ENCODE data around the gene PLA2G4A.

Gene PLA2G4A

GRCh38 chr1:186828611-186829454 is at the start of gene PLA2G4A:
Gene PLA2G4A (plus strand): TSS chr1:186828949. CDS start chr1:186854355, 25,406 bp downstream.
- peak; percentile 9 to 26 for DNase-seq

GRCh38 chr1:186780076-186780475 is 48.7 kb upstream of the PLA2G4A start:
- DNase-seq, result no peak

DNA sequence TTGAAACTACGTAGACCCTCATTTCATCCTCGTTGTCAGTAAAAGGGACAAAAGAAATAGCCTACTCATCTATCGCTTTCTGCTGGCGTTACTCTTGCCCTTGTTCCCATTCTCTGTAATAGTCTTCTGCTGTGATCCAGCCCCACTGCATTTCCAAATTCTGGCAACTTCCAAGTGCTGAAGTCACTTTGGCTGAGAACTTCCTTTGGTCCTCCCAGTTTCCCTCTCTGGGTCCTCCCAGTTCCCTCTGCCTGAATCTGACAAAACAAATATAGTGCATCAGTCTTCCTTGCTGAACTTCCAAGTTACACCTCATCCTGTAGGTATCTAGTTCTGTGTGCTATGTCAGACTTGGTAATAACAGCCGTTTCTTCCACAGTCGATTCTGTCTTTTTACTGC is 47.0 kb upstream of the PLA2G4A start:
- no peak for DNase-seq

GRCh38 chr1:186782791-186783190 is 46.0 kb upstream of the PLA2G4A start:
- no peak for DNase-seq

GRCh38 chr1:186783193-186783592 is 45.6 kb upstream of the PLA2G4A start:
- DNase-seq, result no peak

DNA sequence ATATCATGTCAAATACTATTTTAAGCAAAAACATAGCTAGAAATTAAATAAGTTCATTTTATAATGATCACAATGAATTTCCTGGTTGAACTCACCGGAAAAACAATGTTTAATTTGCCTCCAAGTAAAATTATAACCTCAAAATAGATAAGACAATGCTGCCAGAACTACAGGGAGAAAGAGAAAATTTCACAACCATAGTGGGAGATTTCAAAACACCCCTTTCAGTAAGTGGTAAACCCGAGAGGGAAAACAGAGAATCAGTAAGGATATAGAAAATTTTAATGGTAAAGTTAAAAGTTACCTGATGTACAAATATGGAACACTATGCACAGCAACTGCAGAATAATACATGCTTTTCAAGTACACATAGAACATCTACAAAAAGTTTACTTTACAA is 43.2 kb upstream of the PLA2G4A start:
- DNase-seq, result no peak

GRCh38 chr1:186790101-186790500 is 38.6 kb upstream of the PLA2G4A start:
- DNase-seq, result no peak

DNA sequence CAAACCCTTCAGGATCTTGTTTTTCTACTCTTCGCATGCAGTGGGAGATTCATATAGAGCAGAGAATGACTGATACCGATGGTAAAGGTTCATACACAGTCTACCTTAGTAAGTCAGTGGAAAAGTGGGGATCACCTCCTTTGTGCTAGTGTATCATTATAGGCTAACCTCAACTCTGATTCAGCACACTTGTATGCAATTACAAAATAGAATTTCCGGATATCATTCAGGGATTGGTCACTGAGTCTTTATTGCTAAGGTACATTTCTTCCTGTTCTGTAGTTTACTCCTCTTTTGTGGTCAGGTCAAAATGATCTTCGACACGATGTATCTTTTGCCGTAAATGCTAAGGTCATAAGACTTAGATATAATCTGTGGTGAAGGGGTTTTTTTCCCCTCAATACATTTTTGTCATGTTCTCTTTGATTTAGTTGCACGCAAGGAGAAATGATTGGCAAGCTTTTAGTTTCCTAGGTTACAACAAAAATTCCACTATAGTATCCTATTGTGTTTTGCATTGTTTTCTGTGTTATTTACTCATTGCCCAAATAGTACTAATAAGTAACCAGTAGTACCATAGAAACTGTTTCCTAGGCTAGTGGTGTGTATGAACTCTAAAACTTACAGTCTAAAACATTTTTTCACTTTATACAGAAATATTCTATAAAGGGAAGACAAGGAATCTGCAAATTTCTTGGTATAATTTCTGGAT is 35.7 kb upstream of the PLA2G4A start:
- DNase-seq, result no peak

DNA sequence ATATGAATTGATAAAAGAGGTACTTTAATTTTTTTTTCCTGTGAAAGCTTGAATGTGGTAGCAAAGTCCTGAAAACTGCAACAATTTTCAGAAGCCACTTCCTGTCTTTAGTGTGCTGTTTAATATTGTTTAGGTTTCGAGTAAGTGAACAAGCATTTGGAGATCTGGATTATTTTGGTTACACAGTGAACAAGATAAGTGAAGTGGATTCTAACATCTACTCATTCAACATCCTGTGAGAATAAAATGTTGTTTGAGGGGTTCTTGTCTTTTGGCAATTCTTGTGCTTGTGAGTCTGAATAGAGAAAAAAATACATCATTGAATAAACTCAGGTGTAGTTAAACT is 35.2 kb upstream of the PLA2G4A start:
- DNase-seq, result no peak

- DNase-seq, result no peak
Observed at GRCh38 chr1:186798960-186799688, 29.6 kb upstream of the PLA2G4A start.

- no peak for DNase-seq
Observed at GRCh38 chr1:186799689-186800054, 29.1 kb upstream of the PLA2G4A start.

DNA sequence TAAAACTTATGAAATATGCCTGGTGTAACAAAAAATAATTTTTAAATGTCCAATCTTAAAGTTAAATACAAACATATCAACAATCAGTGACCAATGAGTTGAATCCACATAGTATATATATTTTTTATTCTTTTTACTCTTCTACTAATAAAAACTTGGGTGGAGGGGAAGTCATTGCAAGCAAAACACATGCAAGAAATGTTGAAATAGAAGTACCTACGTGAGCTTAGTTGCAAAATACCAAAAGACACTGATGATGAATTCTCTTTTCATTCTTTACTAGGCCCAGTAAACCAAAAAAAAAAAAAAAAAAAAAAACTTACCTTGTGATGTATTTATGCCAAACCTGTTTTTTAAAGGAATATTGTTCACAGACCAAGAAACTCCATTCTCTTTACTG is 26.4 kb upstream of the PLA2G4A start:
- no peak for DNase-seq

- DNase-seq, result no peak
Observed at GRCh38 chr1:186804679-186805078, 24.1 kb upstream of the PLA2G4A start.

GRCh38 chr1:186806477-186806876 is 22.3 kb upstream of the PLA2G4A start:
- no peak for DNase-seq

DNA sequence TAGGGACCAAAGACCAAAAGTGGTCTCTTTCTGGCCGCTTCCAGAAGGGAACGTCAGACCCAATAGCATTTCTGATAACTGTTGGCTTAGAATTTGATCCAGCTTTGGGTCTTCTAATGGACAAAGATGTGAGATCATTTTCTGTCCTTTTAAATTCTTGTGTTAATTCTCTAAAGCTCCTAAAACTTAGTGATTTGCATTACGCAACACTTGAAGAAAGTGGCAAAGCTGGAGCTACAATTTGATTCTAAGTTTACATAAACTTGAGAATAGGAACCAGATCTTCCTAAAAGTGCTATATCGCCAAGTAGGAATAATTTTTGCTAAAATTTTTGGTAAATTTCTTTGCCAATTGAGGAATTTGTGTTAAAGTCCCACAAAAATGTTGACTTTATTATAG is 21.6 kb upstream of the PLA2G4A start:
- no peak for DNase-seq

DNA sequence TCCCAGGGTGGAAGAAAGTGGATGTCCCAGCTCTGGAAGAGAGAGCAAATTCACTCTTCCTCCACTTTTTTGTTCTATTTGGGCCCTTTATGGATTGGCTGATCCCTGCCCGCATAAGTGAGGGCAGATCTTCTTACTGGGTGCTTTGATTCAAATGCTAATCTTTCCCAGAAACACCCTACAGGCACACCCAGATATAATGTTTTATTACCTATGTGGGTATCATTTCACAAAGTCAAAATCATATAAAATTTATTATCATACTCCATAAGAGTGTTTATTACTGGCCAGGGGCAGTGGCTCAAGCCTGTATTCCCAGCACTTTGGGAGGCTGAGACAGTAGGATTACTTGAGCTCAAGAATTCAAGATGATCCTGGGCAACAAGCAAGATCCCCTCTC is 16.9 kb upstream of the PLA2G4A start:
- DNase-seq, result no peak

DNA sequence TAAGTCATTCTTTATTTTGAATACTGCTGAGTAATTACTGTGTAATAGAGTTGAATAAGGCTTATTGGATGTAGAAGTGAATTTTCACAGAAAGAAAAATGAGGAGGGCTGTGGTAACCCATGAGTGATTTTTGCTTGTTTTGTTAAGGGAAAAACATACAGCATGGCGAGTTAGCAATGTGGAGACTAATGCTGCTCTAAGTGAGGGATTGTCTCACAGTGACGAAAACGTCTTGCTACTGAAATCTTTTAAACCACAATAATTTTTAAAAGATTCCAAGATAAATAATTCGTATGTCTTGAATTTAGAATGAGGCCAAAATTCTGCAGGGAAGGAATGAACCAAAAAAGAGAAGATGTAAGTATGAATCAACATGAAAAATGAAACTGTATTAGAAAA is 16.2 kb upstream of the PLA2G4A start:
- DNase-seq, result no peak

DNA sequence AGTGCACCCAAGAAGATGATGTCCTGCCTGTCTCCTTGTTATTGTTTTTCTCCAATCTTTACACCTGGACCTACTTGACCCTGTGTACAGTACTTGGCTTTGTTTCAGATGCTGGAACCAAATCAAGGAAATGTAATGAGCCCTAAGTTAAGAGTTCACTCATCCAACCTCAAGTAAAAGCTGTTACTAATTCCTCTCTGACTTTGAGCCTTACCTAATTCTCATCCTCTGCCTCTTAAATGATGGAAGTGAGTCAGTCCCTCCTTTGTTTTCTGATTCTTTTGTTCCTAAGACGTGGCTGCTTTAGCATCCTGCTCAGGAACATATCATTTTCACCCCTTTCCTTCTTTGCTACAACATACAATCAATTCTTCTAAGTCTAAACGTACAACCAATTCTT is 15.3 kb upstream of the PLA2G4A start:
- no peak for DNase-seq

DNA sequence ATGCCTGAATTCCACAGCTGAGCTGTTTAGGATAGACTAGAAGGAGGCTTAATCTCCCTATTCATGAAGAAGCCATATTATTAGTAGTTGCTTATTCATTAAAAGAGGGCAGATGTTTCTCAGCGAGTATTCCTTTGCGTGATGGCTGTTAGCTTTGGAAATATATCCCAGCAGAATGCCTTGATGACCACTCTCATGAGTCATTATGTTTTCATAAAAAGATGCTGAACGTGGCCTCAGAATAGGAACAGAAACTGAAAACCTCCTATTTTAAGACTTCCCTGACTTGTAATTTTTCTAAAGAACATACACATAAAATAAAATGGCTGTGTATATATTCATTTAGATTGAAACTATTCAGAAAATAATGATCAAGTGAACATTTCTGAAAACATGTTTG is 9.6 kb upstream of the PLA2G4A start:
- no peak for DNase-seq

DNA sequence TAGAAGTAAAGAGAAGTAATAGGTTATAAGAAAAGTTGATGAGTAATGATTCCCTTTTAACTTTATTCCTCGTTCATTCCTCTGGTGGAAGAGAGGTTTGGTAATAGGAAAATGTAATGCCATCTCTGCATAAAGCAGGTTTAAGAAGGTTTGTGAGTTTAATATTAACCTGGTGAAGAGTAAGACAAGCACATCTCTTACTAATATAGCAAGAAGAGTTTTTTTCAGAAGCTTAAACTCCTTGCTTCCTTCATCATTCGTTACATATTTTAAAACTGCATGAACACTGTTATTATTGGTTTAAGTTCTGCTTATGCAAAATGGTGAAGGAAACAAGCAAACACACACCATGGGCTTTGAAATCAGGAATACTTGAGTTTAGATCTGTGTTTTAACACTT is 9.2 kb upstream of the PLA2G4A start:
- DNase-seq, result no peak

DNA sequence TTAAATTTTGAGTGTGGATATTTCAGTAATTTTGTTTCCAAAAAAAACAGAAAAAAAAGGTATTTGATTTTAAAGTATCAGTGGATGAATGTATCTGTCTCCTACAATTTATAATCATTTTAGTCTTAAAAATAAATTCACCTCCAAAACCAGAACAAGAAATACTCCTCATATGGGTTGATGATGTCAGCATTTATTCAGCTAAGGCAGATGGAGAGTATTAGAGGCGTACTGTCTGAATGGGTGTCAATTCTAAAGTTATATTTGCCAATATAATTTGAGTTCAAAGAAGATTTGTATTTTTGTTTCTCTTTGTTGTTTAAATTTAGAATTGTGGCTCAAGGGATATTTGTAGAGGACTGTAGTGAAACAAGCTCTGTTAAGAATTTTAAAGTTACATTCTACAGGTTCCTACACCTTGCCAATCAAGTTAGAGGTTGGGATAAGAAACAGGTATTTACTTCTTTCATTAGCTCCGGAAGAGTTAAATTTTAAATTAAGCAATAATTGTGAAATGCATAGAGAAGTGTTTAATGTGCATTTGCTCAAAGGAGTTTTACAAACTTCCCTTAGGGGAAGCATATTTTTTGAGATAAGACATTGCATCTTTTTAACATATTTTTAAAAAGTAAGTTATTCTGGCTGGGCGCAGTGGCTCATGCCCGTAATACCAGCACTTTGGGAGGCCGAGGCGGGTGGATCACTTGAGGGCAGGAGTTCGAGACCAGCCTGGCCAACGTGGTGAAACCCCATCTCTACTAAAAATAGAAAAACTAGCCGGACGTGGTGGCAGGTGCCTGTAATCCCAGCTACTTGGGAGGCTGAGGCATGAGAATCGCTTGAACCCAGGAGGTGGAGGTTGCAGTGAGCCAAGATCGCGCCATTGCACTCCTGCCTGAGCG is 1.2 kb downstream of the PLA2G4A start:
- no peak for DNase-seq

- no peak for DNase-seq
Observed at GRCh38 chr1:186831168-186831567, 2.4 kb downstream of the PLA2G4A start.

Data from CD4-positive, alpha-beta T cell treated with Interferon alpha-2 for 1 hour (primary cell).